ENCODE data around the gene MED15.

- TF ChIP-seq CTCF (IDR thresholded peaks at IDR 0.05), result no peak
- TF ChIP-seq POLR2A (IDR thresholded peaks at IDR 0.05; ENCODE audit: low read depth), result no peak
- no peak for TF ChIP-seq EP300 (IDR thresholded peaks at IDR 0.05)
Observed at GRCh38 chr22:20591295-20591645, 83.9 kb downstream of the MED15 start.

Measured in esophagus muscularis mucosa (tissue), 4 donors.